ENCODE data around the gene SKI.
A peak's percentile ranks its signal among the peaks of the same experiment; 100 is the strongest.

SKI gene

GRCh38 chr1:2313651-2314261, 85.6 kb downstream of the SKI start:
- Histone ChIP-seq H3K9ac (ENCODE audit: low read length) (no peak overlapping the region), H4K20me1 (ENCODE audit: insufficient read depth, low read length) (no peaks in the 10 kb centered on the region), H2AFZ (ENCODE audit: low read length) (no peak overlapping the region), H3K4me3 (ENCODE audit: low read length) (no peak overlapping the region), H3F3A (ENCODE audit: insufficient read depth, low read length) (no peaks in the 10 kb centered on the region), H3K9me2 (replicated peaks; ENCODE audit: insufficient read depth, low read length) (no peaks in the 10 kb centered on the region), H3K79me2 (ENCODE audit: low read length) (no peaks in the 10 kb centered on the region), H3K27me3 (replicated peaks; ENCODE audit: insufficient read depth, low read length) (peaks cover 42% of the 10 kb centered on the region), H3K4me2 (ENCODE audit: low read depth, low read length) (no peak overlapping the region), H3K4me1 (ENCODE audit: low read length) (no peaks in the 10 kb centered on the region), H3K27ac (ENCODE audit: low read length) (no peak overlapping the region), H3K36me3 (replicated peaks; ENCODE audit: insufficient read depth, low read length) (no peaks in the 10 kb centered on the region), H3K9me3 (replicated peaks; ENCODE audit: insufficient read depth, low read length) (no peaks in the 10 kb centered on the region)
- no peak for DNase-seq
- TF ChIP-seq CTCF (IDR thresholded peaks at IDR 0.05; ENCODE audit: low read length) = no peak
- TF ChIP-seq EZH2 (optimal IDR thresholded peaks at IDR 0.05; ENCODE audit: low read depth, low read length) = no peak
- TF ChIP-seq EZH2phosphoT487 (IDR thresholded peaks at IDR 0.05; ENCODE audit: low read length) = no peak

- DNase-seq = no peak
- Histone ChIP-seq H3K27ac (ENCODE audit: low read length) (no peak overlapping the region), H3K79me2 (ENCODE audit: low read length) (no peaks in the 10 kb centered on the region), H3K9ac (ENCODE audit: low read length) (no peak overlapping the region), H3K27me3 (replicated peaks; ENCODE audit: insufficient read depth, low read length) (peaks cover 47% of the 10 kb centered on the region), H3K9me3 (replicated peaks; ENCODE audit: insufficient read depth, low read length) (no peaks in the 10 kb centered on the region), H3K4me2 (ENCODE audit: low read depth, low read length) (no peak overlapping the region), H3K4me3 (ENCODE audit: low read length) (no peak overlapping the region), H3K4me1 (ENCODE audit: low read length) (no peaks in the 10 kb centered on the region), H4K20me1 (ENCODE audit: insufficient read depth, low read length) (no peaks in the 10 kb centered on the region), H3K36me3 (replicated peaks; ENCODE audit: insufficient read depth, low read length) (no peaks in the 10 kb centered on the region), H3F3A (ENCODE audit: insufficient read depth, low read length) (no peaks in the 10 kb centered on the region), H3K9me2 (replicated peaks; ENCODE audit: insufficient read depth, low read length) (no peaks in the 10 kb centered on the region), H2AFZ (ENCODE audit: low read length) (no peak overlapping the region)
- TF ChIP-seq EZH2phosphoT487 (IDR thresholded peaks at IDR 0.05; ENCODE audit: low read length) (no peak), EZH2 (optimal IDR thresholded peaks at IDR 0.05; ENCODE audit: low read depth, low read length) (no peak), CTCF (IDR thresholded peaks at IDR 0.05; ENCODE audit: low read length) (no peak)
Observed at GRCh38 chr1:2314273-2314802, 86.2 kb downstream of the SKI start.

- Histone ChIP-seq H3F3A (ENCODE audit: insufficient read depth, low read length) (no peaks in the 10 kb centered on the region), H3K36me3 (replicated peaks; ENCODE audit: insufficient read depth, low read length) (no peaks in the 10 kb centered on the region), H3K9me3 (replicated peaks; ENCODE audit: insufficient read depth, low read length) (no peaks in the 10 kb centered on the region), H3K79me2 (ENCODE audit: low read length) (no peaks in the 10 kb centered on the region), H3K27me3 (replicated peaks; ENCODE audit: insufficient read depth, low read length) (peaks cover 52% of the 10 kb centered on the region), H2AFZ (ENCODE audit: low read length) (no peak overlapping the region), H3K27ac (ENCODE audit: low read length) (no peak overlapping the region), H3K4me2 (ENCODE audit: low read depth, low read length) (peak overlapping the region; percentile 24; the same call in 1 of the 2 replicates), H3K9me2 (replicated peaks; ENCODE audit: insufficient read depth, low read length) (no peaks in the 10 kb centered on the region), H3K4me3 (ENCODE audit: low read length) (no peak overlapping the region), H3K9ac (ENCODE audit: low read length) (no peak overlapping the region), H4K20me1 (ENCODE audit: insufficient read depth, low read length) (no peaks in the 10 kb centered on the region), H3K4me1 (ENCODE audit: low read length) (no peaks in the 10 kb centered on the region)
- no peak for DNase-seq
- TF ChIP-seq CTCF (IDR thresholded peaks at IDR 0.05; ENCODE audit: low read length) (peak; percentile 46), EZH2phosphoT487 (IDR thresholded peaks at IDR 0.05; ENCODE audit: low read length) (no peak), EZH2 (optimal IDR thresholded peaks at IDR 0.05; ENCODE audit: low read depth, low read length) (no peak)
Observed at GRCh38 chr1:2314803-2315673, 86.9 kb downstream of the SKI start.

Measured in MM.1S (cell line).